K562 (cell line): ENCODE measurements around the gene TAF9. TPM values are rescaled to one million over a fixed set of nuclear protein-coding genes. Genes with fewer than 3 reads are reported as not detected.

ENCODE experiments used
- ATF7 ChIP-seq: fragments of 450-650 bp; IDR thresholded peaks from 2 replicates; pipeline ENCODE4 v1.7.1; 2014; ENCODE audit warnings: mild to moderate bottlenecking, moderate library complexity
- CHAMP1 ChIP-seq: fragments of 450-650 bp; IDR thresholded peaks from 2 replicates; pipeline ENCODE4 v1.6.1; 2016; ENCODE audit warnings: mild to moderate bottlenecking
- CHD2 ChIP-seq: IDR thresholded peaks from 2 replicates; pipeline ENCODE4 v1.6.1; 2011; ENCODE audit warnings: low read depth, low read length
- FIP1L1 ChIP-seq: fragments of 200-400 bp; formaldehyde crosslinking; IDR thresholded peaks from 2 replicates; pipeline ENCODE4 v1.6.1; 2018; ENCODE audit warnings: mild to moderate bottlenecking, low read depth, low read length; ENCODE audit not compliant: poor library complexity, severe bottlenecking
- FOXM1 ChIP-seq, 2 experiments: fragments of 450-650 bp in 1 of 2; sonication (generic) in 1 of 2; formaldehyde crosslinking in 1 of 2; IDR thresholded peaks; 2 replicates each; pipeline versions ENCODE4 v1.6.1 to v1.9.0; 2017 to 2022; ENCODE audit warnings: low read depth in 2 of 2, mild to moderate bottlenecking in 2 of 2, missing genetic modification reagents in 1 of 2, moderate library complexity in 1 of 2
- HINFP ChIP-seq: fragments of 450-650 bp; conservative IDR thresholded peaks from 2 replicates; pipeline ENCODE4 v1.6.1; 2016; ENCODE audit warnings: missing genetic modification characterization, low read depth, mild to moderate bottlenecking, control low read depth, missing compliant biosample characterization
- LCOR ChIP-seq: sonication (generic); formaldehyde crosslinking; IDR thresholded peaks from 2 replicates; pipeline ENCODE4 v1.8.0; 2022; ENCODE audit warnings: mild to moderate bottlenecking, missing genetic modification reagents
- NEUROD1 ChIP-seq: fragments of 150-350 bp; IDR thresholded peaks from 2 replicates; pipeline ENCODE4 v1.6.1; 2014; ENCODE audit warnings: borderline replicate concordance, low read length, low read depth; ENCODE audit not compliant: partially characterized antibody
- NFE2 ChIP-seq: IDR thresholded peaks from 2 replicates; pipeline ENCODE4 v1.6.1; 2014; ENCODE audit warnings: antibody characterized with exemption, low read depth
- NFRKB ChIP-seq: fragments of 450-650 bp; IDR thresholded peaks from 2 replicates; pipeline ENCODE4 v1.6.1; 2016; ENCODE audit warnings: low read depth
- NRF1 ChIP-seq, 2 experiments: fragments of 450-650 bp; IDR thresholded peaks in 1 of 2; conservative IDR thresholded peaks in 1 of 2; 2 replicates each; pipeline ENCODE4 v1.6.1; 2014; ENCODE audit warnings: mild to moderate bottlenecking in 2 of 2
- PHF20 ChIP-seq: fragments of 450-650 bp; IDR thresholded peaks from 2 replicates; pipeline ENCODE4 v1.6.1; 2018; ENCODE audit not compliant: partially characterized antibody
- POLR2AphosphoS5 ChIP-seq: IDR thresholded peaks from 2 replicates; pipeline ENCODE4 v1.6.1; 2011; ENCODE audit warnings: mild to moderate bottlenecking, low read depth, low read length, moderate library complexity; ENCODE audit not compliant: control insufficient read depth, insufficient read depth
- SAP30 ChIP-seq: fragments of 200-600 bp; sonication (generic); IDR thresholded peaks from 2 replicates; pipeline ENCODE4 v1.6.1; 2012; ENCODE audit warnings: borderline replicate concordance, low read depth, mild to moderate bottlenecking, moderate library complexity, low read length, control low read depth, inconsistent platforms; ENCODE audit not compliant: insufficient read depth, poor library complexity, severe bottlenecking
- TCF15 ChIP-seq: fragments of 250-450 bp; sonication (Bioruptor Pico); IDR thresholded peaks from 2 replicates; pipeline ENCODE4 v1.8.0; 2022; ENCODE audit warnings: moderate library complexity, mild to moderate bottlenecking, inconsistent platforms
- THRB ChIP-seq: fragments of 450-650 bp; formaldehyde crosslinking; conservative IDR thresholded peaks from 2 replicates; pipeline ENCODE4 v1.4.0; 2022; ENCODE audit warnings: mild to moderate bottlenecking, missing genetic modification characterization
- ZBTB9 ChIP-seq: fragments of 450-650 bp; formaldehyde crosslinking; IDR thresholded peaks from 2 replicates; pipeline ENCODE4 v1.4.0; 2020; ENCODE audit warnings: mild to moderate bottlenecking, moderate library complexity
- ZC3H4 ChIP-seq: sonication (generic); formaldehyde crosslinking; IDR thresholded peaks from 2 replicates; pipeline ENCODE4 v1.9.0; 2021; ENCODE audit warnings: missing genetic modification reagents, borderline replicate concordance
- ZNF212 ChIP-seq: fragments of 450-650 bp; formaldehyde crosslinking; IDR thresholded peaks from 2 replicates; pipeline ENCODE4 v1.4.0; 2020; ENCODE audit warnings: mild to moderate bottlenecking
- ZNF282 ChIP-seq: sonication (generic); formaldehyde crosslinking; IDR thresholded peaks from 2 replicates; pipeline ENCODE4 v1.8.1; 2023; ENCODE audit warnings: missing genetic modification reagents
- polyA plus RNA-seq, 8 experiments: library from polyadenylated mRNA; depleted of rRNA in 4 of 8; stranded (reverse) in 5 of 8; unstranded in 3 of 8; fragments of >200 nt; fragmentation: Nextera tagmentation in 2 of 8; fragmentation: Illumina TruSeq in 1 of 8; extraction: Ambion mirVana in 2 of 8; extraction: Trizol in 1 of 8; gene quantifications; 2 replicates each; pipeline versions ENCODE4 v1.2.1 to v1.2.3, GENCODE V29; 2011 to 2014; ENCODE audit warnings: inconsistent platforms in 1 of 8, missing spikeins in 1 of 8
- total RNA-seq, 7 experiments: library from RNA; depleted of rRNA in 6 of 7; stranded (reverse); fragments of >200 nt in 6 of 7; fragmentation: Illumina TruSeq in 2 of 7; extraction: Trizol in 2 of 7; gene quantifications; 2 replicates each; pipeline versions ENCODE4 v1.2.1 to v1.2.3, GENCODE V29; 2011 to 2021; ENCODE audit warnings: low replicate concordance in 1 of 7

TAF9 gene
- total and polyA plus RNA-seq, 9 of the 15 experiments (the other 6 are each of a cell fraction or from before 2014, with no cell fraction given): 119 to 566 (median 207) TPM

GRCh38 chr5:69369340-69370121, at the start of gene TAF9, which contains the start of the genes AK6 and RAD17 (continued):
- TF ChIP-seq ZBTB9: peak; percentile 80; the same call in 1 of the 2 replicates
- TF ChIP-seq NFRKB: peak; percentile 70
- no peak for TF ChIP-seq ZC3H4 (CRISPR knock-in tag)
- peak; percentile 17; the same call in 1 of the 2 replicates for TF ChIP-seq CHAMP1
- TF ChIP-seq LCOR: peak; percentile 57; the same call in 1 of the 2 replicates
- TF ChIP-seq PHF20: peak; percentile 87
- TF ChIP-seq POLR2AphosphoS5: peak; percentile 62
- TF ChIP-seq HINFP: no peak
- peak; percentile 91 for TF ChIP-seq FIP1L1
- TF ChIP-seq NEUROD1: peak; percentile 70
- TF ChIP-seq CHD2: 0 out of 2 replicates have a peak, but pooled peaks have one; percentile 32
- TF ChIP-seq ATF7: peak; percentile 82
- peak; percentile 83 for TF ChIP-seq SAP30
- TF ChIP-seq FOXM1 (IDR thresholded peaks at IDR 0.05; ENCODE audit: low read depth): no peak
- TF ChIP-seq FOXM1 (CRISPR knock-in tag; IDR thresholded peaks at IDR 0.05; ENCODE audit: low read depth): no peak
- TF ChIP-seq ZNF212: no peak
- no peak for TF ChIP-seq TCF15
- TF ChIP-seq THRB (CRISPR knock-in tag): peak; percentile 62; the same call in 1 of the 2 replicates
- TF ChIP-seq NFE2: peak; percentile 87
- TF ChIP-seq NRF1 (conservative IDR thresholded peaks at IDR 0.05 in 1 of 2, IDR thresholded peaks at IDR 0.05 in 1 of 2): peak; percentile 76 to 80
- no peak for TF ChIP-seq ZNF282
